LHCN-M2 (cell line): ENCODE measurements around the gene MBD5. TPM values are rescaled to one million over a fixed set of nuclear protein-coding genes. Genes with fewer than 3 reads are reported as not detected.
"Not testable (repeated sequence)": the region's sequence is repeated elsewhere in the genome, so short reads cannot be mapped to it uniquely, and the experiment has no call there.

Experiments
- DNase-seq: peaks from one replicate; pipeline ENCODE4 v3.0.0-alpha.2; 2012; ENCODE audit warnings: low read depth
- total RNA-seq: library from RNA; depleted of rRNA; stranded (reverse); fragments of >200 nt; gene quantifications from 2 replicates; pipeline ENCODE4 v1.2.3, GENCODE V29; 2014

Gene MBD5
- total RNA-seq, 1 experiment from 2014 or later: 15.6 TPM

DNA sequence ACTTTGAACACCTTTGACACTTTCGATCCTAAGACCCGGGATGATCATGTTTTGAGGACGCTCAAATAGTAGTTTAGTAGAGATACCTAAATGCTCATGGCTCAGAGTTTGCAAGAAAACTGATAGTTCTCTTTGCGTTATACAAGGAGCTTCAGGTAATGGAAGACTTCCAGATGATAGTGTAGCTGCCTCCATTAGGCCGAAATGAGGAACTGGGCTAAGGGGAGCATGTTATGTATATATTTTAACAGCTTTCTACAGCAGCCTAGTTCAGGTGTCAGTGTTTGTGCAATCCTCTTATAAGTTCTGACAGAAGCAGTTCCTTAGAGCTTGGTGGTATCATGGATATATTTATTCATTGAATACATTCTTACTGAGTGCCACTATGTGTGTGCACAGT, 496.9 kb downstream of the MBD5 start:
- DNase-seq: no peak

DNA sequence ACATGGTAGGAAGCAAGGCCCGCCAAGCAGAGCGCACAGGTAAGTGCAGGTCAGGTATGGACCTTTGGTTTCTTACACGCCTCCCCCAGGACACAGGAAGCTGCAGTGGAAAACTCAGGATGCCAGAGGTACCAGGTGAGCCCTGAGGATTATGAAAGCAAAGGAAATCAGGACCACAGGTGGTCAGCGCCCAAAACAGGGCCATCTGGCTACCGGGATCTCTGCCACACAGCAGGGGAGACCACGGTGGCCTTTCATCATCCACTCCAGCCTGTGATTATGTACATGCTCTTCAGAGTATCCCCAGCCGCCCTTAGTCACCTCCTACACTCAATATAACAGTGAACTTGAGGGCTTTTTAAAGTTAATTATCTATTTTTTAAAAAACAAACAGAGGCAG, 498.1 kb downstream of the MBD5 start:
- DNase-seq: no peak

DNA sequence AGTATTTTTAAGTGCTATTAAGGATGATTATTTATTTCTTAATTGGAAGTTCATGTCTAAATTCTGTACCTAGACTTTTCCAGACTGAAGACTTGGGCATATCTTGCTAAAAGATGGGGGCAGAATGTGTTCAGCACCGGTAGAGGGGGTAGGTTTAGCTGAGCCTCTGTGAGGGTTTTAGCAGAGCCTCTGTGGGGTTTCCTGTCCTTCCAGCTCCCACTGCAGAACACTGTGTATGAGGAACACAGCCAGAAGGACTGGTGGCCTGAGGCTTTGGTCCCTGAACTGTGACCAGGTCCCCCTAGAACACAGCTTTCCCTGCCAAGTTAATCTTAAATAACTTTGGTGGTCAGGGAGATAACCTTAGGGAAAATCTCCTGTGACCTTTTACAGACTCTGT, 500.3 kb downstream of the MBD5 start:
- DNase-seq: no peak

DNA sequence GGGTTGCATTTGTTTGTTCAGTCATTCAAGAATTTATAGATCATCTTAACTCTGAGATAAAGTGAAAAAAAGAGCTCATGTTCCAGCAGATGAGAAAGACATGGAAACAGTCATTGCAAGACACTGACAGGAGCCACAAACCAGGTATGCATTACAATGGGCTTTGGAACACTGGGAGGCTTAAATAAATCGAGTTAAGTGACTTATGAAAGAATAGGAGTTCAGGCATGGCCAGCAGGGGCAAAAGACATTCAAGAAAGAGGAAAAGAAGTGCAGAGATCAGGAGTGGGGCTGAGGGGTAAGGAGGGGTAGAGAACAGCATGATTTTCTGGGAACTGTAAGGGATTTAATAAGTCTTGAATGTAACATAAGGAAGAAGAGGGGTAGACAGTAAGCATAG, 502.4 kb downstream of the MBD5 start:
- DNase-seq: no peak

DNA sequence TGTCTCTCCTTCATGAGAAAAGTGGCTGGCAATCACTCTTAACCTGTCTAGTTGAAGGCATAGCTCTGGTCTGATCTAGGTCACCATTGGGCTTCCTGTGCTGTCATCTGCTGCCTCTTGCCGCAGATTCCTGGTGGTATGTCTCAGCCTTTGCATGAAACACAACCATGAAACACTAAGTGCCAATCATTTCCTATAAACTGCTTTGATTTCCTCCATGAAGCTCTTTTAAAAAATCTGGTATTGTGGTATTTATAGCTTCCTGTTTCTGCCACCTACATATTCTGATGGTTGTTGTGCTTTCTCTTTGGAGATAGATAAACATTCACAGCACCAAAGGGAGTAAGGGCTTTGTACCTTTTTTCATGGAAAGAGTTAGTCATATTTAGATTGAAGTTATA, 503.6 kb downstream of the MBD5 start:
- no peak for DNase-seq

DNA sequence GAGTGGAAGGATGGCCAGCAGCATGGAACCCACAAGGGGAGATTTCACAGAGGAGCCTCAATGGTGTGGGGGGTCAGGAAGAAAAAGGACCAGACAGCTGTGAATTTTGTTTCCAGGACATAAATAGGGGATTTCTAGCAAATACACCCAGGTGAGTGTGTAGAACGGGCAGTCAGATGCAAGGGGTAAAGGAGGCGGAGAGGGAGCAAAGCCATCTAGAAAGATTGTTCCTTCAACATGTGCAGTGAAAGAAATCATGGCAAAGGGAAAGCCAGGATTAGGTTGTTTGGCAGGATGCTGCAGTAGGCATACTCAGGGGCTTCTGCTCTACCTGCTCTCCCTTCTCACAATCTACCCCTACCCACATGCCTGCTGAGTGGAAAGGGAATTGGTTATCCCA, 504.2 kb downstream of the MBD5 start:
- DNase-seq: no peak

DNA sequence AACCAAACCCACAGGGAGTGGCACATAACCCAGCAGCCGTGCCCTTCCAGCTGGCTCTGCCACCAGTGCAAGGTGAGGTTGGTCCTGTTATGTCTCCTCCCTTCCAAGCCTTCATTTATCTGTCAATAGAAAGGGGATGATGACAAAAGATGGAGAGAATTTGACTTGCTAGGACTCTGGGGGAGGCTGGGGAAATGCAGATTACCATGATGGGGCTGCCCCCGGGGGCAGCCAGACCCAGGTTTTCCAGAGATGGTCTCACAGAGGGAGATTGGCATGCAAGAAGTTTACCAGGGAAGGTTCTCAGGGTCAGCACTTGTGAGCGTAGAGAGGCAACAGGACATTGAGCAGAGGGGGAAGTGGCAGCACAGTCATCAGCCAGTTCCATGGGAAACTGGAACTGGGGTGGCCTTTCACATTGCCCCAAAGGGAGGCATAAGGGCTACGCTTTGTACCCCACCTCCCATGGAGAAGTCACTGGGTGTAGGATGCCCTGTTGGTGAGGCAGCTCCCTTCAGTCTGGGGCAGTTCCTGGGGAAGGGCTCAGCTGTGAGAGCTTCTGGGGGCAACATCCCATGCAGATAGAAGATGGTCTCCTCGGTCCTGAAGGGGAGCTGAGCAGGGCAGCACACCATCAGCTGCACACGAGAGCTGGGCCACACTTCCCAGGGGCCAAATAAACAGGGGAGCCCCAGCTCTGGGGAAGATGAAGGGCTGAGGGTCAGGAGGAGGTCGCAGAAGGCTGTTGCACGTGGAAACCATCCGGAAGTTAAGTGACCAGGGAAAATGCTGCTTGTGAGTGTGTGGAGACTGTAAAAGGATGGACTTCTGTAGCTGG, 505.8 kb downstream of the MBD5 start:
- no peak for DNase-seq

DNA sequence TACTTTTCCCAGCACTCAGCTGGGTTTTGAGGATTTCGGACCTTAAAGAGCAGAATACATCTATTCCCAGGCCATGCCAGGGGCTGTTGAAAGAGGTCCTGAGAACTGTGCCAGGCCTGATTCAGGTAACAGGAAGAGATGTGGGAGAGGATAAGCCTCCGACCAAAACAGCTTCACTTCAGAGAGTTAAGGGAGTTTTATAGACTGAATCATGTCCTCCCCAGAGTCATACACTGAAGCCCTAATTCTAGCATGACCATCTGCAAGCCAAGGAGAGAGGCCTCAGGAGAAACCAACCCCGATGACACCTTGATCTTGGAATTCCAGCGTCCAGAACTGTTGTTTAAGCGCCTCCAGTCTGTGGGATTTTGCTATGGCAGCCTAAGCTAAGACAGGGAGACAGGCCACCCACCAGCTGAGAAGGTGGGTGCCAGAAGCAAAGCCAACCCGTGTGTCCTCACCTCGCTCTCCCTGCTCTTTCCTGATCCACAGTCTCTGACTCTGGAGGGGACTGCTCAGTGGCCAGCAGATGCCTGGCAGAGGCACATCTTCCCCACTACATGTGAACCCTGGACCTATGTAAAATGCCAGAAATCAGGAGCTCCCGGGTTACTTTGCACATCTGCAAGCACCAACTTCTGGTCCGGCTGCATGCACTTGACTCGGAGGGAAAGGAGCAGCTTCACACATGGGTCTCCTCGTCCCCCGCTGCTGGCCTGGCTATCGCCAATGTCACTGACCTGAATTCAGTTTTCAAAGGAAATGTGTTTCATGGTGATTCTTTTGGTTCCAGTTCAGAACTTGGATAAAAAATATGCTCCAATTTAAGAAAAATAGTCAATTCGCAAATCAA, 506.8 kb downstream of the MBD5 start:
- no peak for DNase-seq

DNA sequence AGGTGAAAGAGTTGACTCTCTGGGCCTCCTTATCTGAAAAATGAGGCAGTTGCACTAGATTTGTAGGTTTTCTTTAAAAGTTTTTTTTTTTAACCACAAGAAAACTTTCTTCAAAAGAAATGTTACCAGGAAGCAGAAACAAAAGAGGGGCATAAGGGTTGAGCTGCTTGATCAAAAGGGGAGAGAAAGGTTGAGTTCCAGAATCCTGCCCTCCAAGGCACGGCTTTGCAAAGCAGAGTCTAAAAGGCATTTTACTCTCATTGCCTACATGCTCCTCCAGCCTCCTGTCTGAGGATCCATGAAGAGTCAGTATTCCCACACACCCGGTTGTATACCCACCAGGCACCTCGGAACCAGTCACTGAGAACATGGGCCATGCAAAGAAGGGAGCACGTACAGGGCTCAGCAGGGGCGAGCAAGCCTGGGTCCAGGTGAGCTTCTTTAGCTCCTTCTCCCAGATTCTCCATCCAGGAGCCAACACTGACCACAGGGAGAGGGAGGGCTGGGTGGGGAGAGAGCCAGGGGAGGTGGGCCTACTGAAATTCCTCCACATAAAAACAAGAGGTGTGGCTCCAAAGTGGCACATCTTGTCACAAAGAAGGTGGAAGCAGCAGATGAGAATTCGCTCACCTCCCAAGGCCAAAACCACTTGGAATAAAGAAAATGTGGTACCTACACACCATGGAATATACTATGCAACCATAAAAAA, 507.6 kb downstream of the MBD5 start:
- DNase-seq: no peak

DNA sequence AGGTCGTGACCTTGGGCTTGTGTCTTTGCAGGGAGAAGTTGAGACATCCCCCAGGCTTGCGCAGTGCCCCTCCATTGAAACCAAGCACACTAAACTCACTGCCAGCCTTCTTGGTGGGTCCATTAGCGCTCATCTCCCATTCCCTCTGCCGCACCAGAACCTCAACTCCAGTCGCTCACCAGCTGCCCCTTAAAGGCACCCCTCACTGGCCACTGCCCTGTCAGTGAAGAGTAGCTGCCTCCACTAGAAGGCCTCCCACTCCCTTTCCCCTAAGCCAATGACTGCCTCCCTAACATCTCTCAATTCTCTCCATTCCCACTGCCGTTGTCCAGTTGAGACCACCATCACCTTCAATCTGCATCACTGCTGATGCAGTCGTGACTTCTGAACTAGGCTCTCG, 508.9 kb downstream of the MBD5 start:
- DNase-seq: no peak

DNA sequence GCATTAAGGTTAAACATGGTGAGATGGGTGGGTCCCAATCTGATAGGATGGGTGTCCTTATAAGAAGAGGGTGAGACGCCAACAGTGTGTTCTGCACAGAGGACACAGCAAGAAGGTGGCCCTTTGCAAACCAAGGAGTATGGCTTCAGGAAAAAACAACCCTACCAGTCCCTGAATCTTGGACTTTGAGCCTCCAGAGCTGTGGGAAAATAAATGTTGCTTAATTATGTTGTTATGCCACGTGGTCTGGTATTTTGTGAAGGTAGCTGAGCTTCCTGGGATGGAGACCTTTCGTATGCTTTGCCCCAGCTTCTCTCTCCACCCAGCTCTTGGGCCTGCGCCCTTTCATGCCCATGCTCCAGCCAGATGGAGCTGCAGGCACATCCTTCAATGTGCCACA, 509.5 kb downstream of the MBD5 start:
- DNase-seq: no peak

DNA sequence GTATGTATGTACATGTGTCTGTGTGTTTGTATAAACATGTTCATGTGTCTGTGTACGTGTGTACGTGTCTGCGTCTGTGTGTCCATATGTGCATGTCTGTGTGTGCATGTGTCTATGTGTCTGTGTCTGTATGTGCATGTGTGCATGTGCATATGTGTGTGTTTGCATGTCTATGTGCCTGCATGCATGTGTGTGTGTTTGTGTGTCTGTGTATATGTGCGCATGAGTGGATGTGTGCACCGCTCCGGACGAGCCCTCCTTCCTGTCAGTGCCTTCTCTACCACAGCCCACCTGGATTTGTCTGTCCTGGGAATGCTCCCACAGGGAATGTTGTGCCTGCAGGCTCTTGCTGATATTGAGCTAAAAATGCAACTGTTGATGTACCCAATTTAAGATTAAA, 510.3 kb downstream of the MBD5 start:
- DNase-seq: no peak

DNA sequence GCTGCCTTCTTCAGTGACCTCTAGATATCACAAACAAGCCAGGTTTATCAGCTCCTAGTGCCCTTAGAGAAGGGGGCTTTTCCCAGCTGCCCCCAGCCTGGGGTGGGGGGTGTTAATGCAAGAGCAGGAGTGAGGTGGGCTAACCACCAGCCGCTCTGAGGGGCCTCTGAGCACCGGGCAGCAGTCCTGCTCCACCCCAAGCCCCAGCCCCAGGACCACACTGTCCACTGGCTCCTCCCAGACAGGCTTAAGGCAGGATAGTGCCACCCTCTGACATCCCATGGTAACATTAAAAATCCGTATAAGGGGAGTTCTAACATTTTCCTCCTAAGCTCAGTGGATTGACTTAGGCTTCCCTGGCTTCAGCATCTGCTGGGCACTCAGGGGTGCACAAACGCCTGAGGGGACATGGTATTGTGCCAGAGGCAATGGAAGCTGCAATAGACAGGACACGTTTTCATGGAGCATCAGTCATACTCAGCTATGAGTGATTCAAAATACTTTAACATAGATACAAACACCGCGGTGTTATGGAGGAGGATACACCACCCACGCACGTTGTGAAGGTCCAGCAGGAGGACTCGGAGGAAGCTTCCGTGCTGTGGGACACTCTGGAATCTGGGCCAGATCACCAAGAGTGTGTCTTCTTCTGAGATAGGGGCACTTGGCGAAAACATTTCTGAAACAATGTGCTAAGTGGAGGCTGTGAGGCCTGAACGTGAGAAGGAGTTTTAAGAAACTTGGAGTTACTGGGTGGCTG, 511.0 kb downstream of the MBD5 start:
- DNase-seq: no peak

DNA sequence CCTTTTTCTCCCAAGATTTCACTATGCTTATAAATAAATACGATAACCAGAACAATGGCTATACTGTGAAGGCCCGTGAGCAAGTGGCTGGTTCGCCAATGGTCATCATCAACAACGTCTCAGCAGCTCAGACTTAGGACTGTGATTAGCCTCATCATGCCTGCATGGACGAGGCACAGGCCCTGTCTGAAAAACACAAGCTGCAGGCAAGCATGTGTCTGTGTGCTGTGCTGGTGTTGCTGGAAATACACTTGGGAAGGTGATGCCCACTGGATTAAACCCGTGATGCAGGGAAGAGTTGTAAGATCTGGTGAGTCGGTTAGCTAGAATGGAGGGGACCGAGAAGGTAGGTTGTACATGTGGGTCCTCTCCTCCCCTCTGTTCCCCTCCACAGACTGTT, 512.1 kb downstream of the MBD5 start:
- no peak for DNase-seq

DNA sequence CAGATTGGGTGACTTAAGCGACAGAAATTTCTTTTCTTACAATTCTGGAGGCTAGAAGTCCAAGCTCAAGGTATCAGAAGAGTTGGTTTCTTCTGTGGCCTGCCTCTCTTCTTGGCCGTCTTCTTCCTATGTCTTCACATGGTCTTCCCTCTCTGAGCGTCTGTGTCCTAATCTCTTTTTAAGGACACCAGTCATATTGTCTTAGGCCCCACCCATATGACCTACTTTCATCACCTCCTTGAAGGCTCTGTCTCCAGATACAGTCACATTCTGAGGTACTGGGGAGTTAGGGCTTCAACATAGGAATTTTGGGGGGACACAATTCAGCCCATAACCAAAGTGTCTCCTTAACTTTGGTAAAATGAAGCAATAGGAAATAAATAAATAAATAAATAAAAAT, 512.8 kb downstream of the MBD5 start:
- DNase-seq: no peak

DNA sequence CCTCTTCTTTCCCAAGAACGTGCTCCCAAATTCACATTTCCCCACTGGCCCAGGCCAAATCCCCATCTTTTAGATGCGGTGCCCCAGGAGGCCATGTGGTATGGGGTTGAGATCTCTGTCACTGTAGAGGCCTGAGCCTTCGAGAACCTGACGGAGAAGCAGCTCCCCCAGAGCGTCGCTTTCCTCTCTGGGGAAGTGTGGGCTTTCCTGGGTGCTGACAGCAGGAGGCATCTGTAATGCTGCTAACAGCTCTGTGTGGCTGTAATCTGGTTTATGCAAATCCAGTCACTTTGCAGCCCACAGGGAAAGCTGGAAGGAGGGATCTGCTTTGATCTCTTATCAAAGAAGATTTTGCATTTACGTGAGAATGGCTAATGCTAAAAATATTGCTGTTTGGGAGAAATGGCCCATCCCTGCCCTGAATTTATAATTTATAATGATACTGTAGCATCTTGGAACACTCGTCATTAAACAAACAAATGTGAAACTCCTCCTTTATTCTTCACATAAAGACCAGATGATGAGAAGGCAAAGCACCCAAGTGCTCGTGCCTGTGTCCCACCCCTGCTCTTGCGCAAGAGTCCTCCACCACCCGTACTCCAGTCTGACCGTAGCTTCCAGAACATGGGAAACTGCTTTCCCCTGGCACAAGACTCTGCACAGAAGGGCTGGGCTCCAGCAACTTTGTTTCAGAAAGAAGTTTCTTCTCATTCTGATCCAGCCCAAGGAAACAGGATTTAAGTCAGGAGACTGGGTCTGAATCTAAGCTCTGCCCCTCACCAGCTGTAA, 513.7 kb downstream of the MBD5 start:
- DNase-seq: no peak

DNA sequence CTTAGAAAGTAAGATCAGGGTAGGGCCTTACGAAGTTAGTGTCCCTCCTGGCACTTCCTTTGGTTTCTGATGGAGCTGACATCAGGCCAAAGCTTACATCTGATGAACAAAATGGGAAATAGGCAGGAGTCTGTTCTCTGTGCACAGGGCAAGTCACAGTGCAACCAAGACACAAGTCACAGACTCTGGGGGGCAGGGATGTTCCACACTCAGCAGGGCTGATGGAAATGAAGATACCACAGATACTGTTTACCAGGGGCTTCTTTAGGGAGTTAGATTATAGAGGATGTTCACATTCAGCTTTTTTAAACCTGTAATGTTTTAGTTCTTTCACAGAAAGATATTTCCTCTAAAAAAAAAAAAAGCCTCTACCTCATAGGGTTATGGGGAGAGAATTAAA, 517.5 kb downstream of the MBD5 start:
- no peak for DNase-seq

DNA sequence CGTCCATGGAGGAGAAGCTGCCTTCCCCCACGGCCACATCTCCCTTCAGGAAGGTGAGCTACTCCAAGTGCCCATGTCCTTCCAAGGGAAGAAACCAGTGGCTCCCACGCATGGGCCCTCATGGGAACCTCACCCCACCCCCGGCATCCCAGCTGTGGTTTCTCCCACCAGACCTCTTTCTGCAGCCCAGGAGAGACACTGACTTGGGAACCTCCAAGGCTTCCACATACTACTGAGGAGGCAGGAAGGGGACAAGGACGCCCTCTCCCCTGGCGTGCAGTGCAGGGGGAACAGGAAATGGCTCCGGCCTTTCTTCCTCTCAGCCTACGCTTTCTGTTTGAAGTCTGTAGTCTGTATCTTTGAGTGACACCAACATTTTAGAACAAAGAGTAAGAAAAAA, 519.1 kb downstream of the MBD5 start:
- DNase-seq: no peak

DNA sequence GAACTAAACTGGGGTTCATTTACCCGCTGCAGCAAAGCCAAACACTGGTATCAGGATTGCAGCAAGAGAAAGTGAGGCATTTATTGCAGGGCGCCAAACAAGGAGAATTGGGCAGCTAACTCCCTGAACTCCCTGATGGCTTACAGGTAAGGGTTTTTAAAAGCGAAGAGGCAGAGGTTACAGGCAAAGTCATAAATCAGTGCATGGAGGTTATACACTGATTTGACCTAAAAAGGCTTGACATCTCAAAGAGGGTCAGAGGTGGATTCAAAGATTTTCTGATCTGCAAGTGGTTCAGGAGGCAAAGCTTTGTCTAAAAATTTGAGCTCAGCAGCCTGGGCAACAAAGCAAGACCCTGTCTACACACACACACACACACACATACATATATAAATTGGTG, 520.9 kb downstream of the MBD5 start:
- DNase-seq: no peak

DNA sequence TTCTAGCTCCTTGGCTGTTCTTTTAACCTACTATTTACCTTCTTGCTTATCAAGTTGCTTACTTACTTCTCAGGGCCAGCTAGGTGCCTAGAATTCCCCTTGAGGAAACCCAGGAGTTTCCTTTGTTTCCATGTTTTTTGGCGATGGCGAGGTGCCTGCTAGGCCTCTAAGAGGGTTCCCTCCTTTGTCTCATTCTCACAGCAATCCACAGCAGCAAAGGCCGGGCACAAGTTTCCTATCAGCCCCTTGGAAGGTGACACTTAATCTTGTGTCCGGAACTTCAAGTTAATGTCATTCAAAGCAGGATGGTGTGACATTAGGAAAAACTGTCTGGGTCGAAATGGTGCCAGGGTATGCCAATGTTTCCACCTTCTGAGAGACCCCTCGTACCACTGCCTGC, 521.7 kb downstream of the MBD5 start:
- DNase-seq: no peak

DNA sequence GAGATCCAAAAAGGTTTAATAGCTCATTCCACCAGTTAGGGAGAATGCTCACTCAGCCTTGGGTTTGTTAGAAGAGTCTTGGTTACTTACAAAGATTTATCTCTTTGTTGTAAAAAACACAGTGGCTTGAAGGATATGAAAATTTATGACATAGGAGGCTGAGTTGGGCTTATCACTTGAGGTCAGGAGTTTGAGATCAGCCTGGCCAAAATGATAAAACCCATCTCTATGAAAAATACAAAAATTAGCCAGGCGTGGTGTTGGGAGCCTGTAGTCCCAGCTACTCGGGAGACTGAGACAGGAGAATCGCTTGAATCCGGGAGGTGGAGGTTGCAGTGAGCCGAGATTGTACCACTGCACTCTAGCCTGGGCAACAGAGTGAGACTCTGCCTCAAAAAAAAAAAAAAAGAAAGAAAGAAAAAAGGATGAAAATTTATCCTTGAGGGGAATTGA, 522.2 kb downstream of the MBD5 start:
- DNase-seq: not testable (repeated sequence)
